K562 (cell line): Measurements from ENCODE around the gene OTX2. TPM values are rescaled to one million over a fixed set of nuclear protein-coding genes. Genes with fewer than 3 reads are reported as not detected.

Experiments
- ATAC-seq: fragments of 200-7000 bp; cut with Tn5 transposase; 3 replicates; pipeline ENCODE4 v1.9.1; 2020; ENCODE audit warnings: moderate library complexity
- BruUV-seq: library from RNA; stranded (reverse); fragments of 400-500 nt; replicated peaks from 2 replicates; lab custom pipeline; 2021; lab: Mats Ljungman, UMichigan
- CTCF ChIA-PET: fragments of 300-600 bp; formaldehyde crosslinking; extraction: SDS; loops from one replicate; lab custom pipeline; 2021; ENCODE audit warnings: low intra/inter-chr PET ratio; lab: Yijun Ruan, JAX
- POLR2A ChIA-PET: fragments of 300-600, 350-650 bp; sonication (Branson Sonifier 250); formaldehyde crosslinking; extraction: SDS; loops from one replicate; lab custom pipeline; 2021; ENCODE audit warnings: antibody characterized with exemption, inconsistent platforms; lab: Yijun Ruan, JAX
- DNase-seq, 4 experiments: peaks; one replicate each; pipeline versions ENCODE4 v3.0.0 to v3.0.0-alpha.2; 2011 to 2018; ENCODE audit warnings: low spot score in 3 of 4, mixed read lengths in 3 of 4; ENCODE audit errors: extremely low read depth in 1 of 4
- FAIRE-seq: peaks from 2 replicates; lab custom pipeline; 2011; peaks lifted over from hg19 to GRCh38; lab: Jason Lieb, UNC
- H2AFZ ChIP-seq: 2 replicates; pipeline ENCODE4 v1.6.0; 2011; ENCODE audit warnings: low read depth, low read length, control low read depth, inconsistent platforms
- H3K27ac ChIP-seq: fragments of 200-600 bp; 3 replicates; pipeline ENCODE4 v1.8.0; 2011; ENCODE audit warnings: low read depth, mild to moderate bottlenecking, control low read depth, inconsistent platforms, low read length, moderate library complexity, mixed read lengths; ENCODE audit errors: extremely low read depth
- H3K27me3 ChIP-seq, 2 experiments: fragments of 300-600 bp in 1 of 2; 2 replicates in 1 of 2; 3 replicates in 1 of 2; pipeline versions ENCODE4 v1.6.0 to v1.8.0; 2011; ENCODE audit warnings: inconsistent platforms in 2 of 2, low read length in 2 of 2, mild to moderate bottlenecking in 1 of 2, mixed read lengths in 1 of 2, moderate library complexity in 1 of 2; ENCODE audit not compliant: control insufficient read depth in 2 of 2, insufficient read depth in 2 of 2
- H3K36me3 ChIP-seq: fragments of 300-600 bp; 3 replicates; pipeline ENCODE4 v1.8.0; 2011; ENCODE audit warnings: mild to moderate bottlenecking, low read length, inconsistent platforms; ENCODE audit not compliant: control insufficient read depth, insufficient read depth
- H3K4me1 ChIP-seq, 2 experiments: fragments of 200-600 bp in 1 of 2; replicated peaks in 1 of 2; 2 replicates in 1 of 2; 3 replicates in 1 of 2; pipeline versions ENCODE4 v1.5.1 to v1.8.0; 2011; ENCODE audit warnings: inconsistent platforms in 2 of 2, low read length in 2 of 2, mild to moderate bottlenecking in 1 of 2, mixed read lengths in 1 of 2, moderate library complexity in 1 of 2; ENCODE audit not compliant: control insufficient read depth in 2 of 2, insufficient read depth in 2 of 2
- H3K4me2 ChIP-seq: 2 replicates; pipeline ENCODE4 v1.6.1; 2011; ENCODE audit warnings: low read length, control low read depth, inconsistent platforms, mixed read lengths; ENCODE audit not compliant: insufficient read depth
- H3K4me3 ChIP-seq: fragments of 200-600 bp; sonication (generic), shearing (Covaris generic); 2 replicates; pipeline ENCODE4 v1.5.1; 2016; ENCODE audit warnings: control low read depth, inconsistent platforms
- H3K79me2 ChIP-seq: fragments of 200-600 bp; 3 replicates; pipeline ENCODE4 v1.8.0; 2011; ENCODE audit warnings: low read length, inconsistent platforms; ENCODE audit not compliant: control insufficient read depth, insufficient read depth
- H3K9ac ChIP-seq, 2 experiments: 2 replicates each; pipeline versions ENCODE4 v1.6.0 to v1.6.1; 2011; ENCODE audit warnings: low read depth in 2 of 2, low read length in 2 of 2, control low read depth in 1 of 2, inconsistent platforms in 1 of 2, mild to moderate bottlenecking in 1 of 2, mixed read lengths in 1 of 2; ENCODE audit not compliant: insufficient read depth in 1 of 2
- H3K9me1 ChIP-seq: one replicate; pipeline ENCODE4 v1.6.0; 2011; ENCODE audit warnings: inconsistent platforms, mild to moderate bottlenecking, low read length, moderate library complexity; ENCODE audit not compliant: control insufficient read depth, insufficient read depth
- H3K9me3 ChIP-seq: replicated peaks from 2 replicates; pipeline ENCODE4 v1.5.1; 2011; ENCODE audit warnings: low read depth, low read length, inconsistent platforms; ENCODE audit not compliant: control insufficient read depth, insufficient read depth
- H4K20me1 ChIP-seq: replicated peaks from 2 replicates; pipeline ENCODE4 v1.6.1; 2011; ENCODE audit warnings: low read length, inconsistent platforms, mixed read lengths; ENCODE audit not compliant: control insufficient read depth, insufficient read depth
- ARID4B ChIP-seq: sonication (generic); formaldehyde crosslinking; IDR thresholded peaks from 2 replicates; pipeline ENCODE4 v1.8.0; 2022; ENCODE audit warnings: mild to moderate bottlenecking, missing genetic modification reagents
- CGGBP1 ChIP-seq: fragments of 250-450 bp; sonication (Bioruptor Pico); IDR thresholded peaks from 2 replicates; pipeline ENCODE4 v1.9.0; 2021; ENCODE audit warnings: mild to moderate bottlenecking
- IFI16 ChIP-seq: fragments of 250-450 bp; sonication (Bioruptor Pico); IDR thresholded peaks from 2 replicates; pipeline ENCODE4 v2.1.2; 2022; ENCODE audit warnings: mild to moderate bottlenecking, inconsistent platforms
- PURB ChIP-seq: sonication (generic); formaldehyde crosslinking; IDR thresholded peaks from 2 replicates; pipeline ENCODE4 v1.9.0; 2021; ENCODE audit warnings: low read depth, mild to moderate bottlenecking, missing genetic modification reagents
- SREBF1 ChIP-seq: fragments of 150-350 bp; IDR thresholded peaks from 2 replicates; pipeline ENCODE4 v1.6.1; 2014; ENCODE audit warnings: antibody characterized with exemption, low read depth, low read length, borderline replicate concordance
- WGBS: fragments of 100-300 bp; shearing (Covaris generic); methylation state at CpG from one replicate; pipeline ENCODE4 v1.1.6; 2016; ENCODE audit warnings: low coverage, mixed read lengths; ENCODE audit not compliant: insufficient coverage; ENCODE audit errors: missing lambda C conversion rate; 5-methylcytosine and 5-hydroxymethylcytosine counted together
- in situ Hi-C: fragments of 300-500 bp; cut with MboI; formaldehyde crosslinking; loops from 4 replicates; pipeline ENCODE4 v1.15.0; 2018; ENCODE audit warnings: inconsistent platforms, mixed read lengths
- intact Hi-C: fragments of 100-400 bp; cut with micrococcal nuclease; formaldehyde crosslinking; loops from 2 replicates; pipeline ENCODE4 v1.14.2; 2022
- polyA plus RNA-seq, 8 experiments: library from polyadenylated mRNA; depleted of rRNA in 4 of 8; stranded (reverse) in 5 of 8; unstranded in 3 of 8; fragments of >200 nt; fragmentation: Nextera tagmentation in 2 of 8; fragmentation: Illumina TruSeq in 1 of 8; extraction: Ambion mirVana in 2 of 8; extraction: Trizol in 1 of 8; gene quantifications; 2 replicates each; pipeline versions ENCODE4 v1.2.1 to v1.2.3, GENCODE V29; 2011 to 2014; ENCODE audit warnings: inconsistent platforms in 1 of 8, missing spikeins in 1 of 8
- total RNA-seq, 7 experiments: library from RNA; depleted of rRNA in 6 of 7; stranded (reverse); fragments of >200 nt in 6 of 7; fragmentation: Illumina TruSeq in 2 of 7; extraction: Trizol in 2 of 7; gene quantifications; 2 replicates each; pipeline versions ENCODE4 v1.2.1 to v1.2.3, GENCODE V29; 2011 to 2021; ENCODE audit warnings: low replicate concordance in 1 of 7
- TF ChIP-seq, protein P1 (sequence below), 2 experiments: fragments of 450-650 bp in 1 of 2; IDR thresholded peaks; 2 replicates each; pipeline ENCODE4 v1.6.1; 2011 to 2017; ENCODE audit warnings: low read depth in 2 of 2, antibody characterized with exemption in 1 of 2, borderline replicate concordance in 1 of 2, low read length in 1 of 2, mild to moderate bottlenecking in 1 of 2, mixed read lengths in 1 of 2; ENCODE audit not compliant: control insufficient read depth in 1 of 2

Gene OTX2
- total and polyA plus RNA-seq, 9 of the 15 experiments (the other 6 are each of a cell fraction or from before 2014, with no cell fraction given) = not detected

- TF ChIP-seq PURB (CRISPR knock-in tag) = no peak
- TF ChIP-seq, protein P1, sequence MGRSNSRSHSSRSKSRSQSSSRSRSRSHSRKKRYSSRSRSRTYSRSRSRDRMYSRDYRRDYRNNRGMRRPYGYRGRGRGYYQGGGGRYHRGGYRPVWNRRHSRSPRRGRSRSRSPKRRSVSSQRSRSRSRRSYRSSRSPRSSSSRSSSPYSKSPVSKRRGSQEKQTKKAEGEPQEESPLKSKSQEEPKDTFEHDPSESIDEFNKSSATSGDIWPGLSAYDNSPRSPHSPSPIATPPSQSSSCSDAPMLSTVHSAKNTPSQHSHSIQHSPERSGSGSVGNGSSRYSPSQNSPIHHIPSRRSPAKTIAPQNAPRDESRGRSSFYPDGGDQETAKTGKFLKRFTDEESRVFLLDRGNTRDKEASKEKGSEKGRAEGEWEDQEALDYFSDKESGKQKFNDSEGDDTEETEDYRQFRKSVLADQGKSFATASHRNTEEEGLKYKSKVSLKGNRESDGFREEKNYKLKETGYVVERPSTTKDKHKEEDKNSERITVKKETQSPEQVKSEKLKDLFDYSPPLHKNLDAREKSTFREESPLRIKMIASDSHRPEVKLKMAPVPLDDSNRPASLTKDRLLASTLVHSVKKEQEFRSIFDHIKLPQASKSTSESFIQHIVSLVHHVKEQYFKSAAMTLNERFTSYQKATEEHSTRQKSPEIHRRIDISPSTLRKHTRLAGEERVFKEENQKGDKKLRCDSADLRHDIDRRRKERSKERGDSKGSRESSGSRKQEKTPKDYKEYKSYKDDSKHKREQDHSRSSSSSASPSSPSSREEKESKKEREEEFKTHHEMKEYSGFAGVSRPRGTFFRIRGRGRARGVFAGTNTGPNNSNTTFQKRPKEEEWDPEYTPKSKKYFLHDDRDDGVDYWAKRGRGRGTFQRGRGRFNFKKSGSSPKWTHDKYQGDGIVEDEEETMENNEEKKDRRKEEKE (IDR thresholded peaks at IDR 0.05; ENCODE audit: borderline replicate concordance in 1 of 2, control insufficient read depth in 1 of 2, low read depth in 2 of 2, low read length in 1 of 2) = no peak
- TF ChIP-seq, all 486 proteins: peak for 0
These were observed 13.2 kb downstream of the OTX2 start (continued) for GRCh38 chr14:56797003-56797568.

GRCh38 chr14:56796259-56796658 is 14.0 kb downstream of the OTX2 start:
- no TSS peak for BruUV-seq
- peaks cover 6 to 45% of the 10 kb centered on the region in 2 experiments; a peak in 4 of 5 replicates for H3K27me3 ChIP-seq
- no peaks in the 10 kb centered on the region for H3K9me1 ChIP-seq
- ATAC-seq = no peak
- in situ Hi-C loops (no loop called here), intact Hi-C loops (no loop called here)
- no peak overlapping the region for H3K4me2 ChIP-seq
- FAIRE-seq = no peak
- H2AFZ ChIP-seq = no peak overlapping the region
- no peaks in the 10 kb centered on the region for H3K36me3 ChIP-seq
- no peaks in the 10 kb centered on the region for H3K79me2 ChIP-seq
- POLR2A ChIA-PET = no interaction called here
- no peak for DNase-seq
- H3K9me3 ChIP-seq = no peaks in the 10 kb centered on the region
- H3K4me3 ChIP-seq = no peak overlapping the region
- H3K4me1 ChIP-seq = peaks cover 0 to 26% of the 10 kb centered on the region in 2 experiments; a peak in 2 of 5 replicates
- CTCF ChIA-PET = no interaction called here
- H3K27ac ChIP-seq = no peak overlapping the region
- WGBS = 0% methylated on average over 1 of the region's 4 CpGs
- H3K9ac ChIP-seq = no peak overlapping the region
- H4K20me1 ChIP-seq = no peaks in the 10 kb centered on the region
- TF ChIP-seq SREBF1 (no peak), ARID4B (no peak), IFI16 (no peak), CGGBP1 (CRISPR knock-in tag) (no peak)
